OCI-LY3 (cell line): ENCODE results near the gene NGFR.

Experiments used
- H2AFZ ChIP-seq: fragments of 200-600, 300-600 bp; shearing (Covaris generic); 2 replicates; pipeline ENCODE4 v1.6.0; 2014; ENCODE audit warnings: antibody characterized with exemption, low read depth, low read length
- H3K27ac ChIP-seq: fragments of 200-600, 300-600 bp; sonication (generic); 2 replicates; pipeline ENCODE4 v1.5.1; 2014; ENCODE audit warnings: mild to moderate bottlenecking, low read length, moderate library complexity, mixed read lengths
- H3K27me3 ChIP-seq: fragments of 200-600, 300-600 bp; sonication (generic); 2 replicates; pipeline ENCODE4 v1.6.1; 2014; ENCODE audit warnings: low read depth, low read length, mixed read lengths
- H3K36me3 ChIP-seq: fragments of 200-600, 300-600 bp; sonication (generic); replicated peaks from 2 replicates; pipeline ENCODE3; 2014; ENCODE audit warnings: low read depth, low read length, mixed read lengths
- H3K4me1 ChIP-seq: fragments of 300-600, 200-600 bp; sonication (generic); 2 replicates; pipeline ENCODE4 v1.6.1; 2014; ENCODE audit warnings: low read length, mixed read lengths
- H3K4me2 ChIP-seq: fragments of 200-600, 300-600 bp; sonication (generic); 2 replicates; pipeline ENCODE4 v1.6.1; 2014; ENCODE audit warnings: low read length, mixed read lengths
- H3K4me3 ChIP-seq: fragments of 300-600, 200-600 bp; sonication (generic); 2 replicates; pipeline ENCODE4 v1.5.1; 2014; ENCODE audit warnings: antibody characterized with exemption, mild to moderate bottlenecking, low read length, moderate library complexity
- H3K79me2 ChIP-seq: fragments of 300-600, 200-600 bp; shearing (Covaris generic); 2 replicates; pipeline ENCODE4 v1.6.1; 2014; ENCODE audit warnings: mild to moderate bottlenecking, low read length, mixed read lengths
- H3K9ac ChIP-seq: fragments of 300-600, 200-600 bp; shearing (Covaris generic); 2 replicates; pipeline ENCODE4 v1.6.0; 2014; ENCODE audit warnings: mild to moderate bottlenecking, low read length, moderate library complexity
- H3K9me3 ChIP-seq: fragments of 200-600, 300-600 bp; shearing (Covaris generic); 2 replicates; pipeline ENCODE4 v1.6.1; 2014; ENCODE audit warnings: low read length, mixed read lengths; ENCODE audit not compliant: insufficient read depth
- H4K20me1 ChIP-seq: fragments of 200-600, 300-600 bp; sonication (generic); 2 replicates; pipeline ENCODE4 v1.6.1; 2016; ENCODE audit warnings: low read length, mixed read lengths; ENCODE audit not compliant: insufficient read depth
- CTCF ChIP-seq: fragments of 200-600, 300-600 bp; sonication (generic); IDR thresholded peaks from 2 replicates; pipeline ENCODE4 v1.5.1; 2014; ENCODE audit warnings: antibody characterized with exemption, low read length, low read depth
- EZH2phosphoT487 ChIP-seq: fragments of 200-600 bp; shearing (Covaris generic); IDR thresholded peaks from 2 replicates; pipeline ENCODE4 v1.6.1; 2018; ENCODE audit warnings: antibody characterized with exemption, mixed run types, low read depth

Gene NGFR

GRCh38 chr17:49551221-49552069 is 56.4 kb downstream of the NGFR start:
- no peaks in the 10 kb centered on the region for H3K36me3 ChIP-seq
- no peak overlapping the region for H2AFZ ChIP-seq
- H3K9ac ChIP-seq, result no peak overlapping the region
- H3K4me2 ChIP-seq, result no peak overlapping the region
- H3K4me3 ChIP-seq, result no peak overlapping the region
- TF ChIP-seq EZH2phosphoT487, result no peak
- no peak for TF ChIP-seq CTCF
- H3K27me3 ChIP-seq, result no peaks in the 10 kb centered on the region
- no peaks in the 10 kb centered on the region for H3K79me2 ChIP-seq
- H4K20me1 ChIP-seq, result no peaks in the 10 kb centered on the region
- no peak overlapping the region for H3K27ac ChIP-seq
- no peaks in the 10 kb centered on the region for H3K9me3 ChIP-seq
- H3K4me1 ChIP-seq, result peaks cover 4% of the 10 kb centered on the region

- H3K4me3 ChIP-seq, result no peak overlapping the region
- no peak overlapping the region for H3K9ac ChIP-seq
- H3K27ac ChIP-seq, result no peak overlapping the region
- no peaks in the 10 kb centered on the region for H3K36me3 ChIP-seq
- no peak for TF ChIP-seq EZH2phosphoT487
- TF ChIP-seq CTCF, result no peak
- no peaks in the 10 kb centered on the region for H4K20me1 ChIP-seq
- H3K4me1 ChIP-seq, result peaks cover 6% of the 10 kb centered on the region
- H3K27me3 ChIP-seq, result no peaks in the 10 kb centered on the region
- no peak overlapping the region for H3K4me2 ChIP-seq
- H3K9me3 ChIP-seq, result no peaks in the 10 kb centered on the region
- no peak overlapping the region for H2AFZ ChIP-seq
- H3K79me2 ChIP-seq, result no peaks in the 10 kb centered on the region
These were observed 57.1 kb downstream of the NGFR start for GRCh38 chr17:49552070-49552751.

GRCh38 chr17:49553676-49554335 is 58.7 kb downstream of the NGFR start:
- no peak overlapping the region for H3K4me3 ChIP-seq

More at GRCh38 chr17:49553676-49554335, 58.7 kb downstream of the NGFR start:
- Histone ChIP-seq H2AFZ (no peak overlapping the region), H3K27ac (no peak overlapping the region), H3K4me2 (no peak overlapping the region), H3K27me3 (no peaks in the 10 kb centered on the region), H3K36me3 (no peaks in the 10 kb centered on the region), H3K9me3 (no peaks in the 10 kb centered on the region), H3K9ac (no peak overlapping the region), H3K79me2 (no peaks in the 10 kb centered on the region), H3K4me1 (peaks cover 7% of the 10 kb centered on the region), H4K20me1 (no peaks in the 10 kb centered on the region)
- no peak for TF ChIP-seq CTCF
- no peak for TF ChIP-seq EZH2phosphoT487
